Eye (tissue), 1 donor: ENCODE measurements around the gene EEFSEC.

Source experiments
- DNase-seq: peaks from one replicate; pipeline ENCODE4 v3.0.0-alpha.2; 2015

Gene EEFSEC

DNA sequence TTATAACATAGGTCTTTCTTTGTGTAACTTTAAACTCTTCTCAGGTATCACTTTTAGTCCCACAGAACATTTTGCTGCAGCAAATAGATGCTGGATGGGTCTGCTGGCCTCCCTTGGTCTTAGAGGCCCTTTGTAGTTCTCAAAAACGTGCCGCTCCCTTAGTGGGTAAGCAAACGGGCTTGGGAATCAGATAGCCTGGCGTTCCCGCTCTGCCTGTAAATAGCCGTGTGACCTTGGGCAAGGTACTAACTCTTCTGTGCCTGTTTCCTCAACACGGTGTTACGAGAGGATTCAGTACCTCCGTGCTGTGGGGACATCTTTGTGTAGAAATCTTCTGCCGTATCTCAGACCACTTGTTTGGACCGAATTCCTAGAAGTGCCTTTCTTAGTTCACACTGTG, 249.0 kb downstream of the EEFSEC start:
- DNase-seq: no peak

DNA sequence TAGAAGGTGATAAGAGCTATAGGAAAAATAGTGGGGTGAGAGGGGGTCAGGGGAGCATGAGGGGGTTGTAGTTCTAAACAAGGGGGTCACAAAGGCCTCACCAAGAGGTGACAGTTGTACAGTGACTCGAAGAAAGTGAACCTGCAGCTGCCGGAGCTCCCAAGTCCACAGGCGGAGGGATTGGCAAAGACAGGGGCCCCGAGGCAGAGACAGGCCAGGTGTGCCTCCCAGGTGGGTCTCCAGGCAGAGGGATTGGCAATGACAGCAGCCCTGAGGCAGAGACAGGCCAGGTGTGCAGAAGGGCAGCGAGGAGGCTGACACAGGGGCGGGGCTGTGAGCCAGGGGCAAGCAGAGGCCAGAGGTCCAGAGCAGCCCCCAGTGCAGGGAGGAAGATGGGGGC, 249.7 kb downstream of the EEFSEC start:
- DNase-seq: no peak

DNA sequence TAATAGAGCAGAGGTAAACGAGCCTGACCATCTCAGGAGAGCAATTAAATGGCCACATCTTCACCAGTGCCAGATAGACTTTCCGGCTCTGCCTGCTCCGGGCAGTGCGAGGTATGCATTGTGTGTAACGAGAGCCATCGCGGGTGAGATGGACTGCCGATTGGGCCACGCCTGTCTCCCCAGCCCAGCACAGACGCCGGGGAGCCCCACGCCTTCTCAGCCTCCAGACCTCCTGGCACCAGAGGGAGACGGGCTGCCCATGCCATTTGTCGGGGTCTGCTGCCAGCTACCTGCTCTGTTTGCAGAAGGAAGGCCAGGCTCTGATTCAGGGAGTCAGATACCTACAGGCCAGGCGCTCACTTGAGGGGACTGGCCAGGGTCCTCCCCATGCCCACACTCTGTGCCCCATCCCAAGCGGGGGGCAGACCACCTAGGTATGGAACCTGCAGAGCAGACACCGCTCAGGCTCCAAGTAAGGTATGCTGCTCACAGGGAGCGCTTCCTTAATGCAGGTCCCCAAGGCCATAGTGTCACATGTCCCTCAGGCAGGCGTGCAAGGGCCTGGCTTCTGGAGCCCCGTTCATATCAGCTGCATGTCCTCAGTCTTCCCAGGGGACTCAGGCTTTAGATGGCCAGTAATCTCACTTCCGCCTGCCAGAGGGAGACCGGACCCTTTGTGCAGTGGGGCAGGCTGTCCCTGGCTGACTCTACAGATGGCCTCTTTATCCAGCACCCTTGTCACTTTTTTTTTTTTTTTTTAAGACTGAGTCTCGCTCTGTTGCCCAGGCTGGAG, 251.2 kb downstream of the EEFSEC start:
- DNase-seq: peak; percentile 61

DNA sequence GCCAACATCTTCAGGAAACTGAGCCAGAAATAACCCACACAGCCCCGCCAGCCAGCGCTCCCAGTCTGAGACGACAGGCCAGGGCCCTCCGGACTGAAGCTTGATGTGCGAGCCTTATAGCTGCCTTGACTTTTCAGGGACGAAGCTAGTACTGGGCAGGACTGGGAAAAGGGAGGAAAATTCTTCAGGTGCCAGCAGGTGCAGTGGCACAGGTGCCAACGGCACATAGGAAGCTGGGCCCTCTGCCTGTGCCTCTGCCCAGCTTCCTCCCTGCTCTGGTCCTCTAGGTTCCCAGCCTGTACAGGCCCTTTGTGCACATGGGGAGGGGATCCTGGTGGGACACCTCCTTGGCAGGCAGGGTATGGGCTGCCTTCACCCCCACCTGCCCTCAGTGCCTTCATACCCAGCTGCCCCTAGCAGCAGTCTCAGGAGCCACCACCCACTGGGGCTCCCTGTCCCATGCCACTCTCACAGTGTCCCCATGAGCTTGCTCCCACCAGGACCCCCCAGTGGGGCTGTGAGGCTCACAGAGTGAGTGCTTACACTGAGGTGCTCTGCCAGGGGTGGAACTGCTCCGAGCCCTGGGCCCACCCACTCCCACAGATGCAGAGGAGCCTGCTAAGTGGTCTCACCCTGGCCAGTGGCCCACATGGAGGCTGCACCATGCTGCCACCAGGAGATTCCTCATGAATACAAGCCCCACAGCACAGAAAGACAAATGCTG, 252.4 kb downstream of the EEFSEC start:
- no peak for DNase-seq

DNA sequence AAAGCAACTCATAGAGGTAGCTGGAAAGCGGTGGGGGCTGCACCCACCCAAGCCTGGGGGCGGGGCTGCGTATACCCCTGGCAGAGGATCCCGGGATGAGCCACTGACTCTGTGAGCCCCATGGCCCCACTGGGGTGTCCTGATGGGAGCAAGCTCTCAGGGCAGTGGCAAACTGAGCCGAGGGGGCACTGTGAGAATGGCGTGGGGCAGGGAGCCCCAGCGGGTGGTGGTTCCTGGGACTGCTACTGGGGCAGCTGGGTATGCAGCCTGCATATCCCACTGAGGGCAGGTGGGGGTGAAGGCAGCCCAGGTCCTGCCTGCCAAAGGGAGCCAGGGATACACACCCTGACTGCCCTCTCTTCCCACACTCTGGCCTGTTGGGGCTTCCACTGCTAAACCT, 254.0 kb downstream of the EEFSEC start:
- no peak for DNase-seq

DNA sequence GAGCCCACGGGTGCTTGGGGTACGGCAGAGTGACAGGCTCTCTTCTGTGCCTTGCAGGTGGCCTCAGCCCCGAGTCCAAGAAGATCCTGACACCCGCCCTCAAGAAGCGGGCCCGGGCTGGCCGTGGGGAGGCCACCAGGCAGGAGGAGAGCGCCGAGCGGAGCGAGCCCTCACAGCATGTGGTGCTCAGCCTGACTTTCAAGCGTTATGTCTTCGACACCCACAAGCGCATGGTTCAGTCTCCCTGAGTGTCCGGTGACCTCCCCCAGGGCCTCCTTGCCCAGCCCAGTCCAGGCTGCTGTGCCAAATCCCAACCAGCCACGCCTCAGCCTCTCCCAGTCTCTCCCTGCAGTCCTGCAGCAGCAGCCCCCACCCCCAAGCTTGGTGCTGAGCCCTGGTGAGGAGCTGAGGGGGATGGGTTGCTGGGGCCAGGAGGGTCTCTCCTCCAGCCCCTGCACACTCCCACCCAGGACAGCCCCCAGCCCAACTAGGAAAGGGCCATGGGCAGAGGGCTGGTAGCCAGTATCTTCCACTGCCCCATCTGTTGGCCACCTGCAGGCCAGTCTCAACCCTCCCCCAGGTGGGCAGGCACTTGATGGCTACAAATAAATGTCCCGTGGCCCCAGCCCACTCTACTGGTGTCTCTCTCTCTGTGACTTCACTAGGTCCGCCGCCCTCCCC, 254.9 kb downstream of the EEFSEC start:
- no peak for DNase-seq

DNA sequence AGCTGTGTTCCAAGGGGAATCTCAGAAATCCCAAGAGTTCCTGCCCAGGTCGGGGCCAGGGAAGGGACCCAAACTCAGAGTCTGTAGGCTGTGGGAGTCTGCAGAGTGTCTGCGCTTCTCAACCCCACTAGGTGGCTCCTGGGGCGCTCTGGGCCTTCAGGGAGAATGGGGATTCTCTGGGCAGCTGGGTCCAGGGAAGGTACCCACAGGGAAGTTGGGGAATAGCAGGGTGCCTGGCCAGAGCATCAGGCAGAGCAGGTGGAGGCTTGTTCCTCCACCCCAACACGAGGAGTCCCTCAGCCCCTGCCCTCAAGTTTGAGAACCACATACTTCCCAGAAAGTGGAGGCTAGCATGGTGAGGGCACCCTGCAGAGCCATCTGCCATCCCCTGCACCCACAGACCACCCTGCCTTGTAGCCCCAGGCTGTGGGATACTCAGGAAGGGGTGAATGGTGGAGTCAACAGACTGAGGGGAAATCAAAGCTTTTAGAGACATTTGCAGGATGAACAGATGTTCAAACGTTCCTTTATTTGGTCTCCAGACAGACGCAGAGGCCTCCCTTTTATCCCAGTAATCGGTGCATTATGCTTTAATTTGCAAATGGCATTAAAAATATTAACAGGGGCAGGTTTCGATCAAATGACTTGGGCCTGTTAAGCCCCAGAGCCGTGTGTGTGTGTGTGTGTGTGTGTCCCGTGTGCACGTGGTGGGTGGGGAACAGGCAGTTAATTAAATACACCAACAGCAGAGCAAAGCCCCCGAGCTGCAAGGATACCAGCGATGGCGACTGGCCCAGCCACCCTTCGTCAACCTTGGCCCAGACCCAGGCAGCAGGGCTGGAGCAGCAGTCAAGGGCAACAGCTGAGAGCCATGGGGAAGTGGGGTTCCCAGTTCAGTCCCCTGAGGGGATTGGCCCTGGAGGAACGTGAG, 255.7 kb downstream of the EEFSEC start:
- DNase-seq: no peak

DNA sequence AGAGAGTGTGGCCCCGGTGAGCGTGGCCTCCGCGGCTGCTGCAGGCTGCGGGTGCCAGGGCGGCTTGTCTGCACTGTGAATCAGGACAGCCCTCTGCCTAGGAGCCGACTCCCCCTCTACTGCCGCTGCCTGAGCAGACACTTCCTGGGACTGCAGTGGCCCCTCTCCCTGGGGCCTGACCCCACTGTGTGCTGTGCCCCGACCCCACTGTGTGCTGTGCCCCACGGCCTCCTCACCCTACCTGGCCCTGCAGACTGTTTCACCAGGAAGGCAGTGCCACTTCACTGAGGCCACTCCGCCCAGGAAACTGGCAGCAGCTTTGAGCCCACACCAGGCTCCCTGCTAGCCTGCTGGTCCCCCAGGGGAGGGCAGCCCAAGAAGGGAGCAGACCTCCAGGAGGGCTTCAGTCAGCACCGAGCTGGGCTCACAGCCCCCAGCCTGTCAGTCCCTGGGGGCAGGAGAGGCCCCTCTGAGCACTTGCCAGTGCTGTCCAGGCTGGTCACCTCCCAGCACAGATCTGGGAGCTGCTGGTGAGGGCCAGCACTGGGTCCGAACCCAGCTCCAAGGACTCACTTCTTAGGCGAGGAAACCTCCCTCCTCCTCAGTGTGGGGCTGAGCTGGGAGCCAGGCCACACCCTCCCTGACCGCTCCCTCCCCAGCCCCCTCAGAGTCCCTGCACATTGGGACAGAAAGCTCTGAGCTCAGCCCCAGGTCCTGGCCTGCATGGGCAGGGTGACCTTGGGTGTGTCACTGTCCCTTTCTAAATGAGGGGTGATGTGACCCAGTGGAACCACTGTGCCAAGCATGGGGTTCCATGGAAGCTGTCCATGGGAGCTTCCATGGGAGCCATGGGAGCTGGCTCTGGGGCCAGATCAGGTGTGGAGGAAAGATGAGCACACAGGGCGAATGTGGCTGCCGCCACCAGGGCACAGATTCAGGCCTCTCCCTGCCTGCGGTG, 256.6 kb downstream of the EEFSEC start:
- DNase-seq: no peak

DNA sequence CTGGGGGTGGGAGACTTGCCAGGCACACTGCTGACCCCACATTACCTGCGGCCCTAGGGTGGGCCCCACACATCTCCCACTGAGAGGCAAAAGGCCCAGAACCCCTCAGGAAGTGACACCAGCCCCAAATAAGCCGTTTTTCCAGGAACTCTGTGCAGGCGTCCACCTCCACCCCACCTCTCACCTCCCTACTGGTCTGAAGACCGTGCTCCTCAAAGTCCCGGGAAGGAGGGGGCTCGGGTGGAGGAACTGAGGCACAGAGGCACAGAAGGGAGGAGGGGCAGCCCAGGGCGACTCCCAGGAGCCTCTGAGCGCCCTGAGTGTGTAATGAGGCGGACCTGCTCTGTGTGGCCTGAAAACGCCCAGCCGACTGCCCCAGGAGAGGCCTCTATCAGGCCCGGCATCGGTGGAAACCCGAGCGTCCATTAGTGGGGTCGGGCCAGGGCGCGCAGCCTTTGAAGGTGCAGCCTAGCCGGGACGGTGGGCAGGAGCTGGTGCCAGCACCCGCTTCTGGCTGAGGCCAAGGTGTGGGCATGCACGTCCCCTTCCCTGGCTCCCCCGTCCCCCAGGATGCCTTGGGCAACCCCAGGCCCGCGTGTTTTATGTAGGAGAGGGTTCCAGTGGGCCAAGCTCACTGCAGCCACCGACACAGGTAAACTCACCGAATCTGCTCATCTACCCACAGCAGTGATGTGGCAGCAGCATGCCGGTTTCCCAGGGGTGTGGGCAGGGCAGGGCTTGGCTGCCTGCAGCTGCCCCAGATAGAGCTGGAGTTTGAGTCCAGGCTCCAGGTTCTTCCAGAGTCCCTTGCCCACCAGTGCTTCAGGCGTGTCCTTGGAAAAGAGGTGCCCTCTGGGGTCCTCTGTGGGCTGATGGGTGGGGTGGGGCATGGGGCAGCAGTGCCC, 257.6 kb downstream of the EEFSEC start:
- DNase-seq: no peak

DNA sequence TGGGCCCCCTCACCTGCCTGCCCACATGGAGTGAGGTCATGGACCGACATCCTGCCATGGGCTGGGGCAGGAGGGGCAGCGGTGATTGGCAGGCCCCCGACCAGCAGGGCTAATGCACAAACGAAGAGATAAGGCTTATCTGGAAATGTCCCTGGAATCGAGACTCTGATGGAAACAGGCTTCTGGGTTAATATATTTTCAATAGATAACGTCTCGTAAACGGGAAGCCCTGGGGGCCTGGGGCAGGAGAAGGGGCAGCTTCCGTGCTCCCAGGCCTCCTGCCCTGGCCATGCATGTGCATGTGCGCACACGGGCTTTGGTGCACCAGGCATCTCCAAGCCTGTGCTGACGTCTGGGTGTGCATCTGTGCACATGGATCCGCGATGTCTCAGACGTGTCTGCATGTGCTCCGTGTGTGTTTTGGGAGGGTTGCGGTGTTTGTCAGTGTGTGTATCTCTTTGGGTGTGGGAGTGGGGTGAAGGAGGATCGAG, 258.3 kb downstream of the EEFSEC start:
- DNase-seq: no peak

DNA sequence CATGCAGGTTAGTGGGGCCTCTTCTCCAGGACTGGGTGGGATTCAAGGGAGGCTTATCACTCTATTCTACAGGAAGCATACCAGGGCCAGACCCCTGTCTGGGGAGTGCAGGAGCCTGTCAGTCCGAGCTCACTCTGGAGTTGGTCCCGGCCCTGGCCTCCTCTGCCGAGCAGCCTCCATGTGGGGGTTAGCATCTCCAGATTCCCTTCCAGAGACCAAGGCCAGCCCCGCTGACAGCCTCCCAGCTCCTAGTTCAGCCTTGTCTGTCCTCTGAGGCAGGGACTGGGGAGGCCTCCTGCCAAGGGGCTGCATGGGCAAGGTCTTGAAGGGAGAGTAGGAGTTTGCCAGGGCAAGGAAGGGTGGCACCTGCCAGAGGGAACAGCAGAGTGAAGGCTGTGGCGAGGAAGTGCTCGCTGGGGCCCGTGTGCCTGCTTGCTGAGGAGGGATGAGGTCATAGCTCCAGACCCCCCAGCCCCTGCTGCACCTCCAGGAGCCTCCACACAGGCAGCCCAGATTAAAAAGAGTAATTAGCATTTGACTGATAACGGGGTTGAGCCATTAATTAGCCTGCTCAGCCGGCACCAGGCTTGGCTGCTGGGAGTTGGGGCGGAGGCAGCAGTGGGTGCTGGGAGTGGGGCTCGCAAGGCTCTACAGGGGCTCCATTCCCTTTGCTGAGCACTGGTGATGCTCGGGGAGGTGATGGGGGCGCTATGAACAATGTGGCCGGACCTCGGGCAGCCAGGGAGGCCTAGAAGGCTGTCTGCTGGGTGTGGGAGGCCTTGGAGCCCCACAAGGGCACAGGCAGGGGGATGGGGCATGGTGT, 259.1 kb downstream of the EEFSEC start:
- DNase-seq: no peak

DNA sequence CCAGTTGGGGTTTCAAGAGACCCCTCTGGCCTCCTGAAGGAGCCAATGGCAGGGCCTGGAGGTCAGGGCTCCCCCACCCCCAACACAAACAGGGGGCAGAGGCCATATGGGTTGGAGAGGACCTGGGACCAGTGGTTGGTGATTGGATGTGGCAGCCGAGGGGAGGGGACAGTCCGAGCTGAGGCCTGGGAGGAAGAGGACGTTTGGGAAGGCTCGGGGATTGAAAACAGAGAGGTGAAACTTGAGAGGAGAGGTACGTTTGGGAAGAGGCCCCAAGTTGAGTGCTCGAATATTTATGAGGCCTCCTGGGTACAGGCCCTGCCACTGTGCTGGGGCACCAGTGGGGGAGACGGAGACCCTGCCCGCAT, 259.7 kb downstream of the EEFSEC start:
- no peak for DNase-seq

DNA sequence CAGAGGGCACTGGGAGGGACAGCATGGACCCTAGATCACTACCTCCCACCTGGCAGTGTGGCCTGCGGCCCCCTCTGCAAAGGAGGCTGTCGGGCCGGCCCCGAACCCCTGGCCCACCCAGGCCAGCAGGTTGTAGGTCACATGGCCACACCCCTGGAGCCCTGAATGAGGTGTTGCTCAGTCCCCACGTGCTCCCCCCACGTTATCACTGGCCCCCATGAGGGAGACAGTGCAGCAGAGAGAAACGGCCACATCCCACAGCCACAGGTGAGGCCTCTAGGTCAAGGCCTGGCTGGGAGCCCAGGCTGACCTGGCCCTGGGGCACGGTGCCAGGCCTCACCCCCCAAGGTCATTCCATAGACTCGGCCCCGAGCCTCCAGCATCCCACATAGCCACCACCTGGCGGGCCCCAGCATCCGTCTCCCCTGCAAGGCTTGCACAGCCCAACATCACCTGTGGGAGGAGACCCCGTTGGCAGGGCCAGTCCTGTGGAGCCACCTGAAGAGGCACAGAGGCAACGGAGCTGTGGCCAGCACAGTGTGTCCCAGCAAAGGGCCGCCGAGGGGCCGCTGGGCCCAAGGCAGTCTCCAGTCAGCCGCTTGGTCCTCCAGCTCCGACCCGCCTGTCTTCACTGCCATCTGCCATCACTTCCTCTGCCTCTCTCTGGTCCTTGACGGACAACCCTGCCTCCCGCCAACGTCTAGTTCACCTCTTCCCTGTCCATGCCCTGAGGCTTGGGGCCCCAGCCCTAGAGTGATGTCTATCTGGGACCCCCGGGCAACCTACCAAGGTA, 260.3 kb downstream of the EEFSEC start:
- no peak for DNase-seq

DNA sequence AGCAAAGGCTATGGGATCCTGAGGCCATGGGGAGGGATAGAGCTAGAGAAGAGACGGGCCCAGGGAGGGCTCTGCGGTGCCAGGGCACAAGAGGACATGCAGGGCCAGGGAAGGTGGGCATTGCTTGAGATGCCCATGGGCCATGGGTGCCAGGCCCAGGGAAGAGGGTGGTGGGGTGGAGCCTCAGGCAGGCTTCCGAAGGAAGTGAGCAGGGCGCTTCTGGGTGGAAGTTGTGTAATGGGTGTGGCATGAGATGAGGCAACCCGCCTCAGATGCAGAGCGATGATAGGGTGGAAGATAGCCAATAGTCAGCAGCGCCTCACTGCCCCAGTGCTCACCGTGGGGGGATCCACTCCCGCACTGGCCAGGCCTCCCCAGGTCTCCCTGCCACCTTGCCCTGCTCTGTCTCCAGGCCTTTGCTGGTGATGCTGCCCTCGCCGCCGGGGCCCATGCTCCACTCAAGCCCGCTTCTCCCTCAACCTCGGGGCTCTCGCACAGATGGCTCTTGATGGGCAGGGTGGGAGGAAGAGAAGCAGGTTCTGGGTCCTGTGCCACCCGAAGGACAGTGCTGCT, 262.0 kb downstream of the EEFSEC start:
- DNase-seq: no peak

DNA sequence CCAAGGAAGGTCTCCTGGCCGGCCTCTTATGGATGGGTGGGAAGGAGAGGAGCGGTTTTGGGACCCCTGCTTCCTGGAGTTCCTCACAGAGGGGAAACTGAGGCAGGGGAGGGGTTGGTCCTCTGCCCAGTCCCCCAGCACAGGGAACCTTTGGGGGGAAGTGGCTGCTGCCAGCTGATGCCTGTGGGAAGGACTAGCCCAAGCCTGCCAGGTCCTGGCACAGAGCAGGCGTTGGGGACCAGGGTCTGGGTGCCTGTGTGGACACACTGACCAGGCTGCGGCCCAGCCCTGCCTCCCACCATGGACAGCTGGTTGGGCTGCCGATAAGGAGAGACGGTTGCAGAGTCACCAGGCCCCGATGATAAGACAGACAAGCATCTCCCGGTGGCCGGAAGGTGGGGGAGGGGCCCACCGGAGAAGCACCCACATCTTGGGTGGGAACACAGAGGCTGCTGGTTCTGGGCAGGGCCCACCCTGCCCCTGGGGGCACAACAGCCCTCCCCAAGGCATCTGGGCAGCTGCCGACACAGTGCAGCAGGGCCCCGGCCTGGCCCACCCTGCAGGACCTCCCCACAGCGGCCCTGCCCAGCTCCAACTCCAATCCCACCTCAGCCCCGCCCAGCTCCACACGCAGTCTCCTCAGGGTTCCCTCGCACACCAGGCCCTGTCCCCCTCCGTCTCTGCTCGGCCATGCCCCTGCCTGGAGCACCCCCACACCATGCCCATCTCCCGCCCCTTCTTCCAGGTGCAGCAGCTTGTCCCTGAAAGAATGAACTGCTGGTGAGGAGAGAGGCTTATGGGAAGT, 262.7 kb downstream of the EEFSEC start:
- no peak for DNase-seq

DNA sequence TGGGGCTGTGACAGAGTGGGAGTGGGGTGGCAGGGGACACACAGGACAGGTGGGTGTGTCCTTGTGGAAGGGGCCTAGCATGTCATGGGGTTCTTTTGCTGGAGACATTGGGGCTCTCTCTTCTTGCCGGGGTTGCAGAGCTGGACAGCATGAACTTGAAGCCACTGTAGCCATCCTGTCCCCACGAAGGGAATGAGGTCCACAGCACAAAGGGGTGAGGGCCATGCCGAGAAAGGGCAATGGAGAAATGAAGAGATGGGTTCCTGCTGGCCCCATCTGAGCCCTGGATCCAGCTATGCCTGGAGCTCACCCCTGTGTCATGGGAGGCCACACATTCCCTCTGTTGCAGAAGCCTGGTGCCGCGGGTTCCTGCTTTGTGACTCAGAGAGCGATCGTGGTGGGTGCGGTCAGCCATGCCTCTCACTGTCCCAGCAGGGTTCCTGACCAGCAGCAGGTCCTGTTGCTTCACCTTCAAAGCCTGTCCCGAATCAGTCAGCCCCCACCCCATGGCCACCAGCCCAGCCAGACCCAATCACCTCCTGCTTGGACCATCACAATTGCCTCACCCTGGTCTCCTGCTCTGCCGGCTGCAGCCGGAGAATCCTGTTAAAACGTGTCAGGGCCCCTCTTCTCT, 263.4 kb downstream of the EEFSEC start:
- no peak for DNase-seq

DNA sequence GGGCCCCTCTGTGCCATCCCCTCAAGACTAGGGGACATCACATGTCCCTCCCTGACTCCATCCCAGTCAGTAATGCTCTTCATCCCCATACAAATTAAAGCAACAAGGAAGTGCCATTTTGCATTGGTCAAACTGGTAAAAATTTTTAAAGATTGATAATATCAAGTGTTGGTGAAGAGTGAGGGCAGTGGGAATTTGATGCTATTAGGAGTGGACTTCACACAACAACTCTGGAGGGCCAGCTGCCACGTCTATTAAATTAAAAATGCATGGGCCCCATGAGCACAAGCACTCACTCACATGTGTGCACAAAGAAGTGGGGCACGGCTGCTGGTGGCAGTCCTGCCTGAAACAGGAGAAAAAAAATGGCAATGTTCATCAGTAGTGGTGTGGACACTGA, 265.6 kb downstream of the EEFSEC start:
- DNase-seq: no peak
